Left lung (tissue), 10 donors: ENCODE results near the gene TASP1. TPM values are rescaled to one million over a fixed set of nuclear protein-coding genes. Genes with fewer than 3 reads are reported as not detected.

Source experiments
- ATAC-seq: fragments of 200-7000 bp; cut with Tn5 transposase; one replicate; pipeline ENCODE4 v1.9.1; 2020; ENCODE audit warnings: moderate library complexity
- DNase-seq, 4 donors: peaks; one replicate each; pipeline ENCODE4 v3.0.0-alpha.2; 2013 to 2020
- H3K27ac ChIP-seq, 2 donors: fragments of 200-600 bp; sonication (generic) in 1 of 2; one replicate each; pipeline versions ENCODE4 v1.5.0 to v1.8.0; 2020 to 2021
- H3K27me3 ChIP-seq, 2 donors: fragments of 200-600 bp; sonication (generic) in 1 of 2; one replicate each; pipeline versions ENCODE4 v1.5.0 to v1.8.0; 2020 to 2021
- H3K36me3 ChIP-seq, 2 donors: fragments of 200-600 bp; sonication (generic) in 1 of 2; one replicate each; pipeline versions ENCODE4 v1.5.0 to v1.8.0; 2020 to 2021
- H3K4me1 ChIP-seq, 2 donors: fragments of 200-600 bp; one replicate each; pipeline ENCODE4 v1.8.0; 2021
- H3K4me3 ChIP-seq, 2 donors: fragments of 200-600 bp; sonication (generic) in 1 of 2; one replicate each; pipeline versions ENCODE4 v1.5.0 to v1.8.0; 2020 to 2021; ENCODE audit warnings: mild to moderate bottlenecking in 1 of 2
- H3K9me3 ChIP-seq, 2 donors: fragments of 200-600 bp; sonication (generic) in 1 of 2; one replicate each; pipeline versions ENCODE4 v1.5.0 to v1.8.0; 2020 to 2021
- CTCF ChIP-seq, 2 donors: fragments of 200-600 bp; sonication (generic) in 1 of 2; IDR thresholded peaks; one replicate each; pipeline versions ENCODE4 v1.5.0 to v1.8.0; 2021; ENCODE audit warnings: antibody characterized with exemption in 2 of 2
- intact Hi-C, 2 donors: fragments of 100-400 bp; cut with DNase I; formaldehyde crosslinking; loops; one replicate each; pipeline versions ENCODE4 v1.11.2 to v1.14.2; 2022
- polyA plus RNA-seq, 6 donors: library from polyadenylated mRNA; unstranded; fragments of 120-200 nt; gene quantifications; one replicate each; pipeline ENCODE4 v1.2.1, GENCODE V29; 2013; ENCODE audit not compliant: insufficient read length in 6 of 6
- total RNA-seq, 2 donors: library from RNA; stranded (reverse); fragmentation: NEBNext Ultra II Directional; extraction: Animal tissue kit (Norgen Biotek cat#: 25700); gene quantifications; one replicate each; pipeline ENCODE4 v1.2.1, GENCODE V29; 2021
- donor health status: DM: no; HTN: yes; CAD: no.
- donor health status: DM: no; HTN: no; CAD: no.

TASP1 gene
- total and polyA plus RNA-seq, 8 donors = 12.9 to 19.9 (median 17.3) TPM

DNA sequence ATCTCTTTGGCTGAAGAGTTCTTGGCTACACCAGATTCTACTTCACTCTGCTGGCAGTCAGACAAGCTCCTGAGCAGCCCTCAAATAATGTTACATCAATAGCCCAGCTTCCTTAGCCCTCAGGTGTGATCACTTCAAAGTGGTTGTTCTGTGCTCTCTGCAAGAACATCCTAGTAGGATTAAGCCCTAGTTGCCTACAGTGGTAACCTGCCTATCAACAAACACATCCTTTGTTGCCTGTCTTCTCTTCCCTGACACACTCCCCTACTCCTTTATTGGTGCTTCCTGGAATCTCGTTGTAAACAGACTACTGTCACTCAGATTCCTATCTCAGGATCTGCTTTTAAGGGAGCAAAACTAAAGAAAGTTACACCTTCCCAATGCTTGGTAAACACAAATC is 45.1 kb upstream of the TASP1 start:
- no peak for DNase-seq
- H3K27ac ChIP-seq = no peak overlapping the region
- H3K4me1 ChIP-seq = no peaks in the 10 kb centered on the region
- TF ChIP-seq CTCF (IDR thresholded peaks at IDR 0.05) = no peak
- ATAC-seq = no peak
- no peak overlapping the region for H3K4me3 ChIP-seq
- H3K9me3 ChIP-seq = no peaks in the 10 kb centered on the region
- no peaks in the 10 kb centered on the region for H3K27me3 ChIP-seq
- intact Hi-C loops = no loop called here
- H3K36me3 ChIP-seq = no peaks in the 10 kb centered on the region

GRCh38 chr20:13681248-13682125 is 42.8 kb upstream of the TASP1 start:
- Histone ChIP-seq H3K9me3 (no peaks in the 10 kb centered on the region), H3K36me3 (no peaks in the 10 kb centered on the region), H3K4me3 (no peak overlapping the region), H3K27ac (no peak overlapping the region), H3K4me1 (no peaks in the 10 kb centered on the region), H3K27me3 (no peaks in the 10 kb centered on the region)
- ATAC-seq (no peak), DNase-seq (no peak)
- intact Hi-C loops = no loop called here
- no peak for TF ChIP-seq CTCF (IDR thresholded peaks at IDR 0.05)

DNA sequence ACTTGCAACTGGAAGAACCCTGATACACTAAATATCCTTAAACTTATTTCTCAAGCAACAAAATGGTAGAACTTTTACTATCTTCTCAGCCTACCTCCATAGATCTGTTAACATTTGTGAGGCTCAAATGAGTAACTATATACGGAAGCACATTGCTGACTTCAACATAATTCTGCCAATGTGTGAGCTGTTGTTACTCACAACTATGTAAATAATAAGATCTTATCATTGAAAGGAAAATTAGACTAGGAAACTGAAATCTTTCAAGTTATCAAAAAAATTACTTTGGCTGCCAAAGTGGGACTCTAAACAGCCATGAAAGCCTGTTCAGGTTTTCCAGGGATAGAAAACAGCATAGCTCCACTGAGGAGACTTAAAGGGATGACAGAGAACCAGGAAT is 40.2 kb upstream of the TASP1 start:
- no peaks in the 10 kb centered on the region for H3K27me3 ChIP-seq
- intact Hi-C loops = no loop called here
- no peak for DNase-seq
- no peak overlapping the region for H3K4me3 ChIP-seq
- no peaks in the 10 kb centered on the region for H3K4me1 ChIP-seq
- no peak for TF ChIP-seq CTCF (IDR thresholded peaks at IDR 0.05)
- no peak overlapping the region for H3K27ac ChIP-seq
- no peaks in the 10 kb centered on the region for H3K9me3 ChIP-seq
- ATAC-seq = no peak
- H3K36me3 ChIP-seq = no peaks in the 10 kb centered on the region

GRCh38 chr20:13677241-13677640 is 38.5 kb upstream of the TASP1 start:
- peak; percentile 81 for ATAC-seq
- Histone ChIP-seq H3K36me3 (no peaks in the 10 kb centered on the region), H3K27ac (peak overlapping the region in 1 of 2 donors; percentile 48), H3K4me3 (no peak overlapping the region), H3K9me3 (no peaks in the 10 kb centered on the region), H3K27me3 (no peaks in the 10 kb centered on the region), H3K4me1 (no peaks in the 10 kb centered on the region)
- no peak for TF ChIP-seq CTCF (IDR thresholded peaks at IDR 0.05)
- peak in 2 of 4 donors; percentile 91 to 95 for DNase-seq
- intact Hi-C loops = no loop called here

DNA sequence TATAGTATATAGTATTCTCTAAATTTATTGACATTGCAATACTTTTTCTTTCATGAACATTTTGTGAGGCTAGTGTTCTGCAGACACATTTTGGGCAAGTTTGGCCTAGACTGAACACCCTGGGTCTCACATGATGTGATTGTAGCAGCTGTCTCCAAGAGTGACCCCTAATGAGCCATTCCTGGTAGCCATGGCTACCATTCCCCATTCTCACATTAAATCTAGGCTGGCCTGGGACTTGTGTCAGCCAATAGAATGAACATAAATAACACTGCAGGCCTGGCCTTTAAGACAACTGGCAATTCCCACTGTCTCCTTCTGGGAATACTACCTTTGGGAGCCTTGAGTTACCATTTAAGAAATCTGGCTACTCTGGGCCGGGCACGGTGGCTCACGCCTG is 38.0 kb upstream of the TASP1 start:
- no peaks in the 10 kb centered on the region for H3K4me1 ChIP-seq
- no peaks in the 10 kb centered on the region for H3K36me3 ChIP-seq
- peak overlapping the region in 1 of 2 donors; percentile 48 for H3K27ac ChIP-seq
- no peak for DNase-seq
- H3K27me3 ChIP-seq = no peaks in the 10 kb centered on the region
- no peak overlapping the region for H3K4me3 ChIP-seq
- no peak for ATAC-seq
- TF ChIP-seq CTCF (IDR thresholded peaks at IDR 0.05) = no peak
- intact Hi-C loops = no loop called here
- H3K9me3 ChIP-seq = no peaks in the 10 kb centered on the region
